ENCODE data around the gene NBDY.
"Not testable (repeated sequence)": the region's sequence is repeated elsewhere in the genome, so short reads cannot be mapped to it uniquely, and the experiment has no call there.

NBDY gene

GRCh38 chrX:56729152-56729850 lies at the start of gene NBDY:
Gene NBDY (plus strand): TSS chrX:56729243. CDS start chrX:56729354, 111 bp downstream.
- no peak for DNase-seq (ENCODE audit: low read depth)
- TF ChIP-seq CTCF (conservative IDR thresholded peaks at IDR 0.05; ENCODE audit: low read depth, low read length): no peak
- peak within 1 kb of the TSS; percentile 78 for H3K4me3 ChIP-seq (ENCODE audit: low read length)

- not testable (repeated sequence) for H3K4me3 ChIP-seq (ENCODE audit: low read length); DNase-seq (ENCODE audit: low read depth)
Measured at GRCh38 chrX:56704530-56704929, 24.5 kb upstream of the NBDY start.

- TF ChIP-seq CTCF (conservative IDR thresholded peaks at IDR 0.05; ENCODE audit: low read depth, low read length): peak; percentile 70
- H3K4me3 ChIP-seq (ENCODE audit: low read length): no peak overlapping the region
- no peak for DNase-seq (ENCODE audit: low read depth)
Measured at GRCh38 chrX:56726605-56727004, 2.4 kb upstream of the NBDY start.

- no peak for DNase-seq (ENCODE audit: low read depth)
- TF ChIP-seq CTCF (conservative IDR thresholded peaks at IDR 0.05; ENCODE audit: low read depth, low read length): no peak
Measured at GRCh38 chrX:56727531-56727930, 1.5 kb upstream of the NBDY start.

GRCh38 chrX:56728321-56728720 lies 722 bp upstream of the NBDY start:
- peak overlapping the region; percentile 78 for H3K4me3 ChIP-seq (ENCODE audit: low read length)
- no peak for DNase-seq (ENCODE audit: low read depth)
- no peak for TF ChIP-seq CTCF (conservative IDR thresholded peaks at IDR 0.05; ENCODE audit: low read depth, low read length)

More at GRCh38 chrX:56727531-56727930, 1.5 kb upstream of the NBDY start:
- no peak overlapping the region for H3K4me3 ChIP-seq (ENCODE audit: low read length)

GRCh38 chrX:56728752-56729151 lies 291 bp upstream of the NBDY start:
- DNase-seq (ENCODE audit: low read depth): no peak
- H3K4me3 ChIP-seq (ENCODE audit: low read length): peak overlapping the region; percentile 78
- TF ChIP-seq CTCF (conservative IDR thresholded peaks at IDR 0.05; ENCODE audit: low read depth, low read length): no peak

GRCh38 chrX:56733459-56734046 lies 4.5 kb downstream of the NBDY start:
- no peak overlapping the region for H3K4me3 ChIP-seq (ENCODE audit: low read length)
- DNase-seq (ENCODE audit: low read depth): no peak
- peak; percentile 66 for TF ChIP-seq CTCF (conservative IDR thresholded peaks at IDR 0.05; ENCODE audit: low read depth, low read length)
